B cell (primary cell): ENCODE data around the gene IGSF9. TPM values are rescaled to one million over a fixed set of nuclear protein-coding genes. Genes with fewer than 3 reads are reported as not detected.

Experiments used
- ATAC-seq: fragments of 200-7000 bp; cut with Tn5 transposase; one replicate; pipeline ENCODE4 v1.10.0; 2021; ENCODE audit warnings: low read depth, mild to moderate bottlenecking, moderate number of reproducible peaks, moderate library complexity
- CTCF ChIA-PET: fragments of 350-600 bp; sonication (Branson Sonifier 250); formaldehyde crosslinking; loops from one replicate; lab custom pipeline; 2021; ENCODE audit warnings: antibody characterized with exemption, inconsistent platforms; lab: Charles Lee
- POLR2A ChIA-PET: fragments of 350-600 bp; sonication (Branson Sonifier 250); formaldehyde crosslinking; loops from one replicate; lab custom pipeline; 2021; ENCODE audit warnings: antibody characterized with exemption; lab: Charles Lee
- DNase-seq: peaks from one replicate; pipeline ENCODE4 v3.0.0; 2013
- H2AFZ ChIP-seq: 2 replicates; pipeline ENCODE4 v1.6.1; 2012; ENCODE audit warnings: mild to moderate bottlenecking, low read depth, low read length; ENCODE audit not compliant: insufficient read depth, poor library complexity, severe bottlenecking
- H3K27ac ChIP-seq, 2 donors: 1 replicate in 1 of 2; 2 replicates in 1 of 2; pipeline ENCODE4 v1.5.1; 2012 to 2013; ENCODE audit warnings: low read length in 2 of 2, mild to moderate bottlenecking in 2 of 2, moderate library complexity in 1 of 2
- H3K27me3 ChIP-seq, 4 experiments: fragments of 200-600 bp in 1 of 4; sonication (generic) in 1 of 4; replicated peaks in 1 of 4; 1 replicate in 2 of 4; 2 replicates in 2 of 4; pipeline versions ENCODE4 v1.6.1 to v1.7.0; 2013 to 2016; ENCODE audit warnings: low read length in 3 of 4, mild to moderate bottlenecking in 2 of 4, mixed read lengths in 1 of 4, moderate library complexity in 1 of 4; ENCODE audit not compliant: insufficient read depth in 4 of 4, control insufficient read depth in 3 of 4; ENCODE audit errors: control extremely low read depth in 1 of 4
- H3K36me3 ChIP-seq, 2 experiments: replicated peaks in 1 of 2; 1 replicate in 1 of 2; 2 replicates in 1 of 2; pipeline versions ENCODE4 v1.6.1 to v1.7.1; 2013; ENCODE audit warnings: low read length in 1 of 2; ENCODE audit not compliant: insufficient read depth in 2 of 2, control insufficient read depth in 1 of 2; ENCODE audit errors: control extremely low read depth in 1 of 2, extremely low read depth in 1 of 2
- H3K4me1 ChIP-seq, 2 donors: fragments of 200-600 bp in 1 of 2; sonication (generic) in 1 of 2; 1 replicate in 1 of 2; 2 replicates in 1 of 2; pipeline versions ENCODE4 v1.5.1 to v1.6.1; 2013 to 2017; ENCODE audit warnings: low read length in 2 of 2; ENCODE audit not compliant: control insufficient read depth in 2 of 2, insufficient read depth in 2 of 2
- H3K4me2 ChIP-seq: replicated peaks from 2 replicates; pipeline ENCODE3; 2012; ENCODE audit warnings: mild to moderate bottlenecking, low read depth, low read length; ENCODE audit not compliant: poor library complexity, severe bottlenecking
- H3K4me3 ChIP-seq, 5 experiments: fragments of 200-600 bp in 1 of 5; sonication (generic) in 1 of 5; 1 replicate in 3 of 5; 2 replicates in 2 of 5; pipeline versions ENCODE4 v1.5.1 to v1.7.0; 2011 to 2016; ENCODE audit warnings: low read length in 4 of 5, mild to moderate bottlenecking in 4 of 5, low read depth in 2 of 5, control low read depth in 1 of 5, moderate library complexity in 1 of 5; ENCODE audit not compliant: insufficient read depth in 1 of 5; ENCODE audit errors: control extremely low read depth in 1 of 5, extremely low read depth in 1 of 5
- H3K79me2 ChIP-seq: fragments of 200-600 bp; sonication (generic); one replicate; pipeline ENCODE4 v1.6.0; 2016; ENCODE audit warnings: low read length; ENCODE audit not compliant: control insufficient read depth, insufficient read depth
- H3K9ac ChIP-seq: fragments of 200-600 bp; sonication (generic); 2 replicates; pipeline ENCODE4 v1.6.1; 2017; ENCODE audit warnings: mild to moderate bottlenecking, low read length, moderate library complexity
- H3K9me3 ChIP-seq, 3 donors: one replicate each; pipeline versions ENCODE4 v1.6.1 to v1.7.1; 2013; ENCODE audit warnings: low read length in 2 of 3; ENCODE audit not compliant: control insufficient read depth in 2 of 3, insufficient read depth in 1 of 3; ENCODE audit errors: control extremely low read depth in 1 of 3
- H4K20me1 ChIP-seq: 2 replicates; pipeline ENCODE4 v1.6.0; 2012; ENCODE audit warnings: mild to moderate bottlenecking, low read length; ENCODE audit not compliant: insufficient read depth, control insufficient read depth, poor library complexity, severe bottlenecking
- H3K27ac Mint-ChIP-seq: one replicate; pipeline ENCODE4 v1.8.0; 2021; ENCODE audit warnings: mixed read lengths
- H3K27me3 Mint-ChIP-seq: one replicate; pipeline ENCODE4 v1.8.0; 2021; ENCODE audit warnings: mixed read lengths
- H3K4me1 Mint-ChIP-seq: one replicate; pipeline ENCODE4 v1.8.0; 2021; ENCODE audit warnings: mixed read lengths
- H3K4me3 Mint-ChIP-seq: one replicate; pipeline ENCODE4 v1.8.0; 2021; ENCODE audit warnings: mixed read lengths
- H3K9me3 Mint-ChIP-seq: one replicate; pipeline ENCODE4 v1.8.0; 2022; ENCODE audit warnings: mixed read lengths; ENCODE audit not compliant: insufficient read depth
- CTCF ChIP-seq: fragments of 200-600 bp; IDR thresholded peaks from one replicate; pipeline ENCODE4 v1.8.0; 2022; ENCODE audit warnings: antibody characterized with exemption, mild to moderate bottlenecking
- EZH2 ChIP-seq: IDR thresholded peaks from 2 replicates; pipeline ENCODE4 v1.6.1; 2012; ENCODE audit warnings: borderline replicate concordance, low read depth, mild to moderate bottlenecking, moderate library complexity, low read length; ENCODE audit not compliant: insufficient read depth, poor library complexity, severe bottlenecking
- WGBS: methylation state at CpG from one replicate; pipeline ENCODE4 v1.1.5; 2013; ENCODE audit warnings: missing lambda C conversion rate; ENCODE audit not compliant: insufficient coverage; 5-methylcytosine and 5-hydroxymethylcytosine counted together
- intact Hi-C: fragments of 100-400 bp; cut with micrococcal nuclease; formaldehyde crosslinking; loops from one replicate; pipeline ENCODE4 v1.10.0; 2022
- polyA plus RNA-seq: library from polyadenylated mRNA; depleted of rRNA; stranded (reverse); fragments of >200 nt; gene quantifications from 2 replicates; pipeline ENCODE4 v1.2.3, GENCODE V29; 2012
- total RNA-seq, 2 donors: library from RNA; stranded (reverse); fragments of 120-200 nt in 1 of 2; gene quantifications; 1 replicate in 1 of 2; 2 replicates in 1 of 2; pipeline versions ENCODE4 v1.2.3 to v1.2.4, GENCODE V29; 2013 to 2022

Gene IGSF9
- total and polyA plus RNA-seq, 2 donors (not counting 1 experiment from before 2014, with no cell fraction given) = 0.36 to 0.37 TPM

- intact Hi-C loops = no loop called here
- Histone ChIP-seq H3K36me3 (no peaks in the 10 kb centered on the region), H3K27me3 (peaks cover 0 to 21% (median 5%) of the 10 kb centered on the region in 4 experiments), H3K79me2 (no peaks in the 10 kb centered on the region), H4K20me1 (no peaks in the 10 kb centered on the region), H3K9me3 (no peaks in the 10 kb centered on the region), H2AFZ (no peak overlapping the region), H3K4me3 (no peak overlapping the region), H3K4me2 (no peak overlapping the region), H3K27ac (no peak overlapping the region), H3K9ac (no peak overlapping the region), H3K4me1 (no peaks in the 10 kb centered on the region)
- peaks cover 5% of the 10 kb centered on the region for H3K4me1 Mint-ChIP-seq
- no peak overlapping the region for H3K27ac Mint-ChIP-seq
- ChIA-PET CTCF (no interaction called here), POLR2A (no interaction called here)
- ATAC-seq = no peak
- WGBS = 95% methylated on average over 3 of the region's 4 CpGs
- H3K27me3 Mint-ChIP-seq = peaks cover 43% of the 10 kb centered on the region
- H3K4me3 Mint-ChIP-seq = no peak overlapping the region
- TF ChIP-seq CTCF (no peak), EZH2 (no peak)
- no peak for DNase-seq
- no peaks in the 10 kb centered on the region for H3K9me3 Mint-ChIP-seq
These were observed 41.8 kb upstream of the IGSF9 start for GRCh38 chr1:159987186-159987585.

- WGBS = no CpG with 5 or more reads among the region's 1 CpG
- H3K9me3 ChIP-seq = peaks cover 0 to 2% (median 0%) of the 10 kb centered on the region in 3 donors
- TF ChIP-seq EZH2 (no peak), CTCF (no peak)
- no peaks in the 10 kb centered on the region for H3K79me2 ChIP-seq
- no peak overlapping the region for H3K9ac ChIP-seq
- CTCF ChIA-PET = no interaction called here
- POLR2A ChIA-PET = no interaction called here
- no peak overlapping the region for H3K4me3 ChIP-seq
- no peaks in the 10 kb centered on the region for H3K4me1 ChIP-seq
- Mint-ChIP-seq H3K9me3 (no peaks in the 10 kb centered on the region), H3K4me1 (peaks cover 3% of the 10 kb centered on the region), H3K27me3 (peaks cover 44% of the 10 kb centered on the region), H3K4me3 (no peak overlapping the region), H3K27ac (no peak overlapping the region)
- intact Hi-C loops = no loop called here
- no peaks in the 10 kb centered on the region for H3K36me3 ChIP-seq
- peaks cover 0 to 27% (median 6%) of the 10 kb centered on the region in 4 experiments for H3K27me3 ChIP-seq
- no peak for DNase-seq
- H2AFZ ChIP-seq = no peak overlapping the region
- H3K4me2 ChIP-seq = no peak overlapping the region
- no peak for ATAC-seq
- H4K20me1 ChIP-seq = no peaks in the 10 kb centered on the region
- no peak overlapping the region for H3K27ac ChIP-seq
These were observed 41.1 kb upstream of the IGSF9 start for GRCh38 chr1:159986531-159986930.
